H1 (cell line): ENCODE data around the gene CD46.

Source experiments
- ATF3 ChIP-seq: IDR thresholded peaks from 2 replicates; pipeline ENCODE4 v1.6.1; 2011; ENCODE audit warnings: low read depth, mild to moderate bottlenecking, low read length; ENCODE audit not compliant: insufficient read depth
- CBX8 ChIP-seq: fragments of 300-800, 300-1000 bp; sonication (generic); IDR thresholded peaks from 2 replicates; pipeline ENCODE4 v1.7.1; 2016; ENCODE audit warnings: low read depth, low read length, borderline replicate concordance
- CREB1 ChIP-seq: IDR thresholded peaks from 2 replicates; pipeline ENCODE4 v1.6.1; 2012; ENCODE audit warnings: inconsistent platforms
- CTCF ChIP-seq, 3 experiments: IDR thresholded peaks; 1 replicate in 2 of 3; 2 replicates in 1 of 3; pipeline versions ENCODE4 v1.5.1 to v1.6.1; 2011; ENCODE audit warnings: low read length in 3 of 3, mild to moderate bottlenecking in 3 of 3, inconsistent platforms in 2 of 3, low read depth in 1 of 3, moderate library complexity in 1 of 3; ENCODE audit not compliant: insufficient read depth in 1 of 3; ENCODE audit errors: control extremely low read depth in 1 of 3
- EP300 ChIP-seq, 2 experiments: IDR thresholded peaks; 1 replicate in 1 of 2; 2 replicates in 1 of 2; pipeline ENCODE4 v1.6.1; 2011 to 2012; ENCODE audit warnings: low read depth in 2 of 2, low read length in 2 of 2, mild to moderate bottlenecking in 2 of 2, borderline replicate concordance in 1 of 2, inconsistent platforms in 1 of 2, moderate library complexity in 1 of 2
- FOSL1 ChIP-seq: IDR thresholded peaks from 2 replicates; pipeline ENCODE4 v1.6.1; 2011; ENCODE audit warnings: mild to moderate bottlenecking, low read depth, low read length, moderate library complexity; ENCODE audit not compliant: insufficient read depth
- JUND ChIP-seq: IDR thresholded peaks from 2 replicates; pipeline ENCODE4 v1.6.1; 2011; ENCODE audit warnings: mild to moderate bottlenecking, improper control_type of control experiment, low read length
- MAFK ChIP-seq: IDR thresholded peaks from 2 replicates; pipeline ENCODE4 v1.6.1; 2012; ENCODE audit warnings: low read depth, mild to moderate bottlenecking, improper control_type of control experiment, low read length
- POLR2A ChIP-seq, 2 experiments: IDR thresholded peaks; 1 replicate in 1 of 2; 2 replicates in 1 of 2; pipeline ENCODE4 v1.6.1; 2011; ENCODE audit warnings: low read depth in 2 of 2, low read length in 2 of 2, mild to moderate bottlenecking in 2 of 2; ENCODE audit errors: control extremely low read depth in 1 of 2
- POLR2AphosphoS5 ChIP-seq: IDR thresholded peaks from 2 replicates; pipeline ENCODE4 v1.6.1; 2011; ENCODE audit warnings: low read depth, low read length
- TCF12 ChIP-seq: IDR thresholded peaks from 2 replicates; pipeline ENCODE4 v1.6.1; 2011; ENCODE audit warnings: low read depth, mild to moderate bottlenecking, low read length
- YY1 ChIP-seq: IDR thresholded peaks from 2 replicates; pipeline ENCODE4 v1.6.1; 2011; ENCODE audit warnings: low read depth, mild to moderate bottlenecking, low read length
- TF ChIP-seq, protein P1 (sequence below): IDR thresholded peaks from 2 replicates; pipeline ENCODE4 v1.6.1; 2012; ENCODE audit warnings: inconsistent platforms

DNA sequence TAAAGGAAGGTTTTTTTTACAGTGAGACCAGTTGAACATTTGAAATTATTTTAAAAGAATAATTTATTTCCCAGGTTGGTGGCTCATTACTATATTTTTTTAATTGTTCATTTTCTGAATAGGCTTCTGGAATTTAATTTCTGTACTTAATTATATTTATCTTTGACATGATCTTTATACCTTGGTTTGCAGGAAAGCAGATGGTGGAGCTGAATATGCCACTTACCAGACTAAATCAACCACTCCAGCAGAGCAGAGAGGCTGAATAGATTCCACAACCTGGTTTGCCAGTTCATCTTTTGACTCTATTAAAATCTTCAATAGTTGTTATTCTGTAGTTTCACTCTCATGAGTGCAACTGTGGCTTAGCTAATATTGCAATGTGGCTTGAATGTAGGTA, 41.5 kb downstream of the CD46 start:
- TF ChIP-seq POLR2A (IDR thresholded peaks at IDR 0.05; ENCODE audit: control extremely low read depth in 1 of 2, low read depth in 2 of 2, low read length in 2 of 2) (no peak), ATF3 (no peak), JUND (no peak), CREB1 (no peak), POLR2AphosphoS5 (no peak), CTCF (IDR thresholded peaks at IDR 0.05; ENCODE audit: control extremely low read depth in 1 of 3, insufficient read depth in 1 of 3, low read depth in 1 of 3, low read length in 3 of 3) (no peak), EP300 (IDR thresholded peaks at IDR 0.05; ENCODE audit: borderline replicate concordance in 1 of 2, low read depth in 2 of 2, low read length in 2 of 2) (no peak), TCF12 (no peak), CBX8 (no peak), MAFK (no peak), YY1 (no peak), FOSL1 (no peak)
- TF ChIP-seq, protein P1, sequence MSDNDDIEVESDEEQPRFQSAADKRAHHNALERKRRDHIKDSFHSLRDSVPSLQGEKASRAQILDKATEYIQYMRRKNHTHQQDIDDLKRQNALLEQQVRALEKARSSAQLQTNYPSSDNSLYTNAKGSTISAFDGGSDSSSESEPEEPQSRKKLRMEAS = no peak
